Right lobe of liver (tissue), 6 donors: ENCODE results near the gene CARMIL1. TPM values are rescaled to one million over a fixed set of nuclear protein-coding genes. Genes with fewer than 3 reads are reported as not detected.

ENCODE experiments used
- ATAC-seq, 4 donors: fragments of 200-7000 bp; cut with Tn5 transposase; one replicate each; pipeline ENCODE4 v1.9.1; 2020; ENCODE audit warnings: mild to moderate bottlenecking in 4 of 4, moderate library complexity in 4 of 4
- DNase-seq, 3 donors: peaks; one replicate each; pipeline ENCODE4 v3.0.0-alpha.2; 2020
- H3K27ac ChIP-seq, 3 donors: fragments of 200-600 bp; one replicate each; pipeline ENCODE4 v1.8.0; 2022
- H3K27me3 ChIP-seq, 2 donors: fragments of 200-600 bp; one replicate each; pipeline ENCODE4 v1.8.0; 2022
- H3K36me3 ChIP-seq, 4 donors: fragments of 200-600 bp; sonication (generic) in 1 of 4; one replicate each; pipeline versions ENCODE4 v1.5.1 to v1.8.0; 2017 to 2022; ENCODE audit warnings: control low read depth in 1 of 4
- H3K4me1 ChIP-seq, 4 donors: fragments of 200-600 bp; sonication (generic) in 1 of 4; one replicate each; pipeline versions ENCODE4 v1.5.1 to v1.8.0; 2017 to 2022; ENCODE audit warnings: control low read depth in 1 of 4
- H3K4me3 ChIP-seq, 3 donors: fragments of 200-600 bp; one replicate each; pipeline ENCODE4 v1.8.0; 2022
- H3K9me3 ChIP-seq, 4 donors: fragments of 200-600 bp; sonication (generic) in 1 of 4; one replicate each; pipeline versions ENCODE4 v1.5.1 to v1.8.0; 2017 to 2022; ENCODE audit warnings: control low read depth in 1 of 4
- CTCF ChIP-seq, 4 donors: fragments of 200-600 bp in 3 of 4; fragments of 450-650 bp in 1 of 4; IDR thresholded peaks; one replicate each; pipeline versions ENCODE4 v1.5.1 to v1.8.0; 2016 to 2022; ENCODE audit warnings: antibody characterized with exemption in 4 of 4, mild to moderate bottlenecking in 2 of 4
- POLR2A ChIP-seq: fragments of 450-650 bp; IDR thresholded peaks from one replicate; pipeline ENCODE4 v1.6.1; 2017; ENCODE audit warnings: antibody characterized with exemption, mild to moderate bottlenecking
- WGBS: methylation state at CpG from one replicate; pipeline ENCODE4 v1.1.6; 2018; ENCODE audit warnings: low coverage, low lambda C conversion rate; ENCODE audit not compliant: insufficient coverage; ENCODE audit errors: missing lambda C conversion rate; 5-methylcytosine and 5-hydroxymethylcytosine counted together
- intact Hi-C, 2 donors: fragments of 100-400 bp; cut with DNase I; formaldehyde crosslinking; loops; one replicate each; pipeline versions ENCODE4 v1.11.2 to v1.14.1; 2022
- total RNA-seq, 6 experiments: library from RNA; depleted of rRNA in 2 of 6; stranded (reverse); fragments of >200 nt in 2 of 6; fragmentation: NEBNext Ultra II Directional in 3 of 6; extraction: Animal tissue kit (Norgen Biotek cat#: 25700) in 3 of 6; gene quantifications; one replicate each; pipeline versions ENCODE4 v1.1.0 to v1.2.4, GENCODE V29; 2016 to 2023
- donor health status: DM: no; HTN: yes; CAD: no.
- donor health status: DM: no; HTN: no; CAD: no.
- donor health status: DM: no; HTN: no; CAD: no.
- donor health status: DM: no; HTN: yes; CAD: no.
- donor health status: DM: no; HTN: yes; CAD: no.

CARMIL1 gene
- total RNA-seq, 6 experiments from 2014 or later = 3.3 to 8.6 (median 4.6) TPM

- no peak overlapping the region for H3K4me3 ChIP-seq
- intact Hi-C loops = no loop called here
- no peaks in the 10 kb centered on the region for H3K4me1 ChIP-seq
- H3K27me3 ChIP-seq = no peaks in the 10 kb centered on the region
- H3K36me3 ChIP-seq = no peaks in the 10 kb centered on the region
- 91% methylated on average over 3 of the region's 3 CpGs for WGBS
- no peak overlapping the region for H3K27ac ChIP-seq
- no peaks in the 10 kb centered on the region for H3K9me3 ChIP-seq
- ATAC-seq (no peak), DNase-seq (no peak)
- TF ChIP-seq CTCF (IDR thresholded peaks at IDR 0.05) (no peak), POLR2A (no peak)
These were observed 307.8 kb downstream of the CARMIL1 start for GRCh38 chr6:25586927-25587326.

GRCh38 chr6:25590986-25591385 is 311.8 kb downstream of the CARMIL1 start:
- Histone ChIP-seq H3K36me3 (no peaks in the 10 kb centered on the region), H3K4me3 (no peak overlapping the region), H3K9me3 (no peaks in the 10 kb centered on the region), H3K27ac (no peak overlapping the region), H3K27me3 (no peaks in the 10 kb centered on the region), H3K4me1 (no peaks in the 10 kb centered on the region)
- DNase-seq (no peak), ATAC-seq (no peak)
- TF ChIP-seq CTCF (IDR thresholded peaks at IDR 0.05) (no peak), POLR2A (no peak)
- intact Hi-C loops = no loop called here
- WGBS = 86% methylated on average over 5 of the region's 5 CpGs

- intact Hi-C loops = no loop called here
- Histone ChIP-seq H3K27ac (no peak overlapping the region), H3K4me1 (no peaks in the 10 kb centered on the region), H3K4me3 (no peak overlapping the region), H3K36me3 (no peaks in the 10 kb centered on the region), H3K27me3 (no peaks in the 10 kb centered on the region), H3K9me3 (no peaks in the 10 kb centered on the region)
- DNase-seq (no peak), ATAC-seq (peak in 1 of 4 donors; percentile 33)
- TF ChIP-seq CTCF (IDR thresholded peaks at IDR 0.05) (no peak), POLR2A (no peak)
- WGBS = 35% methylated on average over 2 of the region's 2 CpGs
These were observed 318.0 kb downstream of the CARMIL1 start for GRCh38 chr6:25596928-25597818.

GRCh38 chr6:25599516-25600085 is 320.4 kb downstream of the CARMIL1 start:
- H3K27me3 ChIP-seq = no peaks in the 10 kb centered on the region
- H3K36me3 ChIP-seq = no peaks in the 10 kb centered on the region
- DNase-seq (no peak), ATAC-seq (no peak)
- TF ChIP-seq POLR2A (no peak), CTCF (IDR thresholded peaks at IDR 0.05) (no peak)
- 85% methylated on average over 4 of the region's 4 CpGs for WGBS
- H3K27ac ChIP-seq = no peak overlapping the region
- no peaks in the 10 kb centered on the region for H3K4me1 ChIP-seq
- no peaks in the 10 kb centered on the region for H3K9me3 ChIP-seq
- intact Hi-C loops = no loop called here
- no peak overlapping the region for H3K4me3 ChIP-seq
